Measurements from ENCODE around the gene TRIM37. TPM values are rescaled to one million over a fixed set of nuclear protein-coding genes. Genes with fewer than 3 reads are reported as not detected.

Gene TRIM37
- total and polyA plus RNA-seq, 8 donors = 3.9 to 11.6 (median 6.4) TPM

DNA sequence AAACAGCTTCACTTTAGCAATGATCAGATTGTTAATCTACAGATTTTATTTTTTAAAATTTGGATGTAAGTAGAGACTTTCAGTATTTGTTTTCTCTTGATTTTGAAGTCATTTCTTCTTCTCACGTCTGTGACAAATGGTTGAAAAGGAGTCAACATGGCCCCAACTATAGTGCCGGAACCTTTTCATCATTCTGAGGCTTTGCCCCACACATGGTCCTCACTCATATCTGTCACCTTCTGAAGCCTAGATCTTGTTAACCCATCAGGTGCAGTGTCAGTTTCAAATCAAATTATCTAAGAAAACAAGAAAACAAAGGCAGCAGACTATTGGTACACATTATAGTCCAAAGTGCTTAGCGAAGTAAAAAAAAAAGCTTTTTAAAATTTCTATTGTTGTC, 124.1 kb downstream of the TRIM37 start:
- no peaks in the 10 kb centered on the region for H3K27me3 ChIP-seq
- no peak overlapping the region for H3K27ac ChIP-seq
- H3K4me3 ChIP-seq = no peak overlapping the region
- no peak for DNase-seq
- no peak for ATAC-seq
- intact Hi-C loops (cut with DNase I) = no loop called here
- no peaks in the 10 kb centered on the region for H3K36me3 ChIP-seq
- H3K9me3 ChIP-seq = no peaks in the 10 kb centered on the region
- TF ChIP-seq, protein P1, sequence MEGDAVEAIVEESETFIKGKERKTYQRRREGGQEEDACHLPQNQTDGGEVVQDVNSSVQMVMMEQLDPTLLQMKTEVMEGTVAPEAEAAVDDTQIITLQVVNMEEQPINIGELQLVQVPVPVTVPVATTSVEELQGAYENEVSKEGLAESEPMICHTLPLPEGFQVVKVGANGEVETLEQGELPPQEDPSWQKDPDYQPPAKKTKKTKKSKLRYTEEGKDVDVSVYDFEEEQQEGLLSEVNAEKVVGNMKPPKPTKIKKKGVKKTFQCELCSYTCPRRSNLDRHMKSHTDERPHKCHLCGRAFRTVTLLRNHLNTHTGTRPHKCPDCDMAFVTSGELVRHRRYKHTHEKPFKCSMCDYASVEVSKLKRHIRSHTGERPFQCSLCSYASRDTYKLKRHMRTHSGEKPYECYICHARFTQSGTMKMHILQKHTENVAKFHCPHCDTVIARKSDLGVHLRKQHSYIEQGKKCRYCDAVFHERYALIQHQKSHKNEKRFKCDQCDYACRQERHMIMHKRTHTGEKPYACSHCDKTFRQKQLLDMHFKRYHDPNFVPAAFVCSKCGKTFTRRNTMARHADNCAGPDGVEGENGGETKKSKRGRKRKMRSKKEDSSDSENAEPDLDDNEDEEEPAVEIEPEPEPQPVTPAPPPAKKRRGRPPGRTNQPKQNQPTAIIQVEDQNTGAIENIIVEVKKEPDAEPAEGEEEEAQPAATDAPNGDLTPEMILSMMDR (IDR thresholded peaks at IDR 0.05) = no peak
- no peaks in the 10 kb centered on the region for H3K4me1 ChIP-seq
- WGBS, 2 donors = 80 to 86% methylated on average over 3 of the region's 3 CpGs
- FAIRE-seq = no peak

DNA sequence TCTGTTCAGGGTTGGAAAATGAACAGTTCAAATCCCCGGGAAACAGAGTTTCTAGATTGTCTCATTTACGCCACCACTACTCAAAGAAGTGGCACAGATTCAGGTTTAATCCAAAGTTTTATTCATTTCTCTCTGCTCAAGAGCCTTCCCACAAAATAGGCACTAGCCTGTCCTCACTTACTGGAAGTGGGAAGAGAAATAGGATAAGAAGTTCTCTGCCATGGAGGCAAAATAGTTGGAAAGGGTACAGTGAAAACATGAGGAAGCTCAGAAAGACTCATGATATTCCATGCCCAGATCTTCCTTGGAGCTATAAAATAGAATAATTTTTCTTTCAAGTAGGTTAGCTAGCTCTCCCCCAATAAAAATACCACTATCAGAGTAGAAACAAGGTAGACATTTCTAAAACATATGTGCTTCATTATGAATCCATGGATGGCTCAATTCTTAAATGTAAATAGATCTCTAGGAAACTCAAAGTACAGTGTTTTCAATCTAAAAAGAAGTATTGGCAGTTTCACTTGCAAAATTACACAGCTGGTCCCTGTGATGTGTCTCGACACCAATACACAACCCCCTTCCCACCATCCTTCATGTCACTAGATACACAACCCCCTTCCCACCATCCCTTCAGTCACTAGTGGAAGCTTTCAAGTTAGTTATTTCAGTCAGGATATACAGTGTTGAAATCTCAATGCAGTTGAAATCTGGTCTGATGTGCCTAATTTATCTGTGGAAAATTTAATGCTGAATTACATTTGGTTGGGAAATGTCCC, 125.8 kb downstream of the TRIM37 start:
- 80 to 91% methylated on average over 3 of the region's 3 CpGs for WGBS, 2 donors
- TF ChIP-seq, protein P1 (IDR thresholded peaks at IDR 0.05) = no peak

DNA sequence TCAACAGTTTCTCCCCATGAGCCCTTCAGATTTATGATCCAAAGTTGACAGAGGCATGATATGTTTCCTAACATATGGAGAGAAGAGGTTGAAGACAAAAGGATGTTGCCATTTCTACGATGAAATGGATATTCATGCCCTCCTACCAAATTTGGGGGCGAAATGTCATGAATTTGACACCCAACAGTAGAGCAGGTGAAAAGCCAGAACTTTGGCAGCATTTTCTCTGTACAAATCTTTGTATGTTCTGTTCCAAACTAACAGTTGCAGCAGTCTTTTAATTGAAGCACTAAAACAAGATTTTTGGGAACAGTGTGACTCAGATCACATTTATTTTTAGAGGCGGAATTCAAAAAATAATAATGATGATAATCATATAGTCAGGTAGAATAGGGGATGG, 130.1 kb downstream of the TRIM37 start:
- Histone ChIP-seq H3K4me1 (no peaks in the 10 kb centered on the region), H3K27ac (no peak overlapping the region), H3K27me3 (no peaks in the 10 kb centered on the region), H3K9me3 (no peaks in the 10 kb centered on the region), H3K36me3 (no peaks in the 10 kb centered on the region), H3K4me3 (no peak overlapping the region)
- ATAC-seq = no peak
- 77 to 88% methylated on average over 3 of the region's 3 CpGs for WGBS, 2 donors
- intact Hi-C loops (cut with DNase I) = no loop called here
- TF ChIP-seq, protein P1 (IDR thresholded peaks at IDR 0.05) = no peak
- no peak for FAIRE-seq
- no peak for DNase-seq

More for the DNA sequence above, 125.8 kb downstream of the TRIM37 start:
- ATAC-seq (no peak), DNase-seq (no peak), FAIRE-seq (no peak)
- Histone ChIP-seq H3K27me3 (no peaks in the 10 kb centered on the region), H3K36me3 (no peaks in the 10 kb centered on the region), H3K4me1 (no peaks in the 10 kb centered on the region), H3K9me3 (no peaks in the 10 kb centered on the region), H3K27ac (no peak overlapping the region), H3K4me3 (no peak overlapping the region)
- intact Hi-C loops (cut with DNase I) = no loop called here

DNA sequence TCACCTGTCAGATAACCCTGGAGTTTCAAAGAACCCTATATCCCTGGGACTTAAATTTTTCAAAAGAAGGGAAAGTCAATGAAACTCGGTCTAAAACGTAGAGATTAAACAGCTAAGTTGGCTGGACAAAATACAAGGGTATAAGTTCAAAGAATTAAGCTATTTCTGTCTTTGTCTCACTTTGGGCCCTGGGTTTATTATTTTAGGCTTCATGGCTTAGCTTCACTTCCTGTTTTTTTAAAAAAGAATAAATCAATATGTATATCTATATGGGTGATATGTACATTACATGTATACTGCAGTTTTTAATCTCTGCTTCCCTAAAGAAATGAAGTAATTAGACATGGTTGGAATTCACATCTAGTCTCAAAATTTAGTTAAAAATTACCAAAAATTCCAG, 132.3 kb downstream of the TRIM37 start:
- Histone ChIP-seq H3K4me3 (no peak overlapping the region), H3K4me1 (no peaks in the 10 kb centered on the region), H3K27ac (no peak overlapping the region), H3K27me3 (no peaks in the 10 kb centered on the region), H3K36me3 (no peaks in the 10 kb centered on the region), H3K9me3 (no peaks in the 10 kb centered on the region)
- FAIRE-seq (no peak), DNase-seq (no peak), ATAC-seq (no peak)
- TF ChIP-seq, protein P1 (IDR thresholded peaks at IDR 0.05) = no peak
- intact Hi-C loops (cut with DNase I) = no loop called here
- WGBS, 2 donors = 75 to 79% methylated on average over 2 of the region's 2 CpGs
